GM21526 (cell line): ENCODE measurements around the gene CEACAM21.

Experiments
- ATAC-seq: cut with Tn5 transposase; IDR thresholded peaks from one replicate; pipeline ENCODE4 v1.9.1; 2021; ENCODE audit warnings: moderate library complexity; ENCODE audit not compliant: unreplicated experiment, low FRiP score

Gene CEACAM21

GRCh38 chr19:41575998-41576397 lies at the start of gene CEACAM21:
Gene CEACAM21, plus strand, starts transcription at chr19:41576166. Its CDS starts 109 bp downstream, at chr19:41576275.
- no peak for ATAC-seq

GRCh38 chr19:41527089-41527488 lies 48.9 kb upstream of the CEACAM21 start:
- ATAC-seq, result no peak

DNA sequence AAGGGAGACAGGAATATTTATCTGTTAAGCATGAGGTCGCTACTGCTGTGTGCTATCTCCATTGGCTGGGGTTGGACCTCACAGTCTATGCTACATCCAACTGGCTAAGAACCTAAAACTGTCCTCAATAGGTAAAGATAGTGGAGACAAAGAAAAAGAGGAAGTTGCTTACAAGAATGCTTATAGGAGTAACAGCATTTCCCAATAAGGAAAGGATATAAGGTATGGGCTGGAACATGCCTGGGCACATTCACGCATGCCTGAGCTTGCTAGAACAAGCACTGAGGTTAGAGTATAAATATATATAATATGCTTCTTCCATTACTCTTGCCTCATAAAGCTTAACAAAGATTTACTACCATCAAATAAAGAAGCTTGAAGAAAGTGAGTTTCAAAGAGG lies 47.9 kb upstream of the CEACAM21 start:
- ATAC-seq, result no peak

- ATAC-seq, result no peak
These were observed 46.3 kb upstream of the CEACAM21 start for GRCh38 chr19:41529484-41530183.

DNA sequence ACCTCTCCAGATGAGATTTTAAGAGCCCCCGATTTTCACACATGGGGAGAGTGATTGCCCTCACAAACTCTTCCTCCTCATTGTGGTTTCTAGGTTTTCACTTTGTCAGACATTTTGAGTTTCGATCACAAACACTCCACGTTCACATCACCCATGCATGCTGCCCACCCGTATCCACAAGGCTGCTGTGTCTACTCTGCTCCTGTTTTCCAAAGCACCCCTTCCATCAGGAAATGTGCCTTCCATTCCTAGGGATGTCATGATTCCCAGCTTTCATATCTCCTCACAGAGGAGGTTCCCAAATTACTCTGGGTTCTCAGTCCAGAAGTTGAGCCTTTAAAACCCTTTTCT lies 45.8 kb upstream of the CEACAM21 start:
- ATAC-seq, result no peak

DNA sequence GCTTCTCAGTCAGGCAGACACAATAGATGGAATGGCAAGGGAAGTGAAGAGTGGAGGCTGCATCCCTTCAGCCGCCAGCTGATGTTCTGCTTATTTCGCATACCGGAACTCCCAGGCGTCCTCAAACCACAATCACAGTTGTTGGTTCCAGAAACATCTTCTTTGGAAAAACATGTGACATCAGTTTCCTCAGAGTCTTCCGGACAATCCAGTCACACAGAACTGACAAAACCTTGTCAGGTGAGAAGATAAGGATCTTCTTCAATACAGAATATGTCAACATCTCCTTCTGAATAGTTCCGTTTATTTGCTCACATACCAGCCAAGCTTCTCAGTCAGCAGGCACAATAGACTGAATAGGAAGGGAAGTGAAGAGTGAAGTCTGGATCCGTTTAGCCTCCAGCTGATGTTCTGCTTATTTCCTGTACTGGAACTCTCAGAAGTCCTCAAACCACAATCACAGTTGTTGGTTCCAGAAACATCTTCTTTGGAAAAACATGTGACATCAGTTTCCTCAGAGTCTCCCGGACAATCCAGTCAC lies 45.1 kb upstream of the CEACAM21 start:
- no peak for ATAC-seq

- no peak for ATAC-seq
These were observed 44.3 kb upstream of the CEACAM21 start for GRCh38 chr19:41531438-41532311.

GRCh38 chr19:41532526-41532925 lies 43.4 kb upstream of the CEACAM21 start:
- no peak for ATAC-seq

DNA sequence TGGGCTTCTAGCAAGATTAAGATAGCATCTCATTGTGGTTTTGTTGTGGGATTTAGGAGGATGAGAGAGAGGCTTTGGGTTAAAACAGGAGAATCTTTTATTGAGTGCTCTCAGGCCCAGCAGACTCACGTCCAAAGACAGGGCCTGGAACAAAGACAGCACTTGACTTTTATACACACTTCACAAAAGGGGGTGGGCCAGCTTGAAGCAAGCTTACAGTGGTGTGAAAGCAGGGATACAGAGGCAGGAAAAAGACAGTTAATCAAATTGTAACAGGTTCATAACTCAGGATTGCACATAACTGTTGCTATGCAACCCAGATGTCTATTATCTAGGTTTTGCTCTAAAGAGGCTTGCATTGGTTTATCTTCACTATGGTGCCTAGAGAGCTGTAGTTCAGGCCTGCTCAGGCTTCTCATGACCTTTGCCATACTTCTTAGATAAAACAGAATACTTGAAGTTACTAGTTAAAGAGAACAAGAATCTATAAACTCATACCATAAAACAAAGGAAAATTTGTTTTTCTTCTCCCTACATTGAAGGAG lies 42.2 kb upstream of the CEACAM21 start:
- ATAC-seq, result no peak

- peak; percentile 55 for ATAC-seq
These were observed 40.8 kb upstream of the CEACAM21 start for GRCh38 chr19:41535029-41535622.

GRCh38 chr19:41537789-41538188 lies 38.2 kb upstream of the CEACAM21 start:
- no peak for ATAC-seq

DNA sequence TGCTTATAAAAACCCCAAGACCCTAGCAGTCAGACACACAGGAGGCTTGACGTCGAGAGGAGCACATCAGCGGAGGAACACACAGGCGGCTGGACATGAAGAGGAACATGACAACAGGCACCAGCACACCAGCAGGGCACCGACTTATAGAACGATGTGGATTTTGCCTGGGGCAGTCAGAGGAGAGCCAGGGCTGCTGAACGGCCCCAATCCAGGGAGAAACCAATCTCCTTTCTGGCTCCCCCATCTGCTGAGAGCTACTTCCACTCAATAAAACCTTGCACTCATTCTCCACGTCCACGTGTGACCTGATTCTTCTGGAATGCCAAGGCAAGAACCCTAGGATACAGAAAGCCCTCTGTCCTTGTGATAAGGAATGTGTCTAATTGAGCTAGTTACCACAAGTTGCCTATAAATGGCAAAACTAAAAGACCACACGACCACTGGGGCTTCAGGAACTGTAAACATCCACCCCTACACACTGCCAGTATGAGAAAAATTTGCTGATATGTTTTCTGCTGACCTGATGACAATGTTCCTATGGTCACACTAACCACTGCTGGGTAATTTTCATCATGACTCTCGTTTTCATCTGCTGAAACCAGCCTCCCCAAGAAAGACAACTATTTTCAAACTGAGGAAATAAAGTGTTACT lies 35.8 kb upstream of the CEACAM21 start:
- ATAC-seq, result no peak

DNA sequence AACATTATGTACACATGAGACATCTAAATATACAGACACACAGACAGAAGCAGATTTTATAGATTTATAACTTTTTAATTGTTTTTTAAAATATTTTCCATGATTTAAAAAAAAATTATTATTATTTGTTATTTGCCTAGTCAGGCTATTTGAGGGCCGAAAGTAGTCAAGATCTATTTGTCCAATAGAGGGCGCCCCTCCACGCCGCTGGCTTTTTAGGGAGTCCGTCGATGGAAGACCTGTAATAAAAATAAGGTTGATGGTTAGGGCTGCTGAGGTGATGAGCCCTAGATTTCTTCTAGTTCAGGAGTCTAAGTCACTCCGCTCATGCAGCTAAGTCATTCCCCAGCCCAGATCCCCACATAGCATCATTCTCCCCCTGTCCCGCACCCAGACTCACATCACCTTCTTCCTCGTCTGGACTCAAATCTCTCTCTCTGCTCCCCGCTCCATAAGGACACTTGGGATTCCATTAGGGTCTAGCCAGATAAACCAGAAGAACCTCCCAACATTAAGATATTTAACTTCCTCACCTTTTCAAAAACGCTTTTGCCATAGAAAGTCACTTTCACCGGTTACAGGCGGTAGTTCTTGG lies 33.9 kb upstream of the CEACAM21 start:
- no peak for ATAC-seq

DNA sequence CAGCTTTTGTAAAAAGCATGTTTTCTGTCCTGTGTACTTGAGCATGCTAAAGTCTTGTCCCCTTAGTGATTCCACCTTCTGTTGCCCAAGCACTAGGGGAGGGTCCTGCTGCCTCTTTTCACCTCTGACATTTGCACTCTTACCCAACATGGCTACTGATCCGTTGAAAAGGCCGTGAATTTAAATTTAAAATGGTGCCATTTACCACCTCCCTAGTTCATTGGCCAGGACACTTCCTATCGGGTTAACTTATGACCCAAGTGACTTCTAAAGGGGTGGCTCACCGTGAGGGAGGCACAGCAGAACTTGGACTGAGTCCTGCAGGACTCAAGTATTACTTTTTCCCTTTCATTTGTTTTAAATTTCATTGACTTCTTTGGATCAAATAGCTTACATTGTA lies 33.3 kb upstream of the CEACAM21 start:
- no peak for ATAC-seq

DNA sequence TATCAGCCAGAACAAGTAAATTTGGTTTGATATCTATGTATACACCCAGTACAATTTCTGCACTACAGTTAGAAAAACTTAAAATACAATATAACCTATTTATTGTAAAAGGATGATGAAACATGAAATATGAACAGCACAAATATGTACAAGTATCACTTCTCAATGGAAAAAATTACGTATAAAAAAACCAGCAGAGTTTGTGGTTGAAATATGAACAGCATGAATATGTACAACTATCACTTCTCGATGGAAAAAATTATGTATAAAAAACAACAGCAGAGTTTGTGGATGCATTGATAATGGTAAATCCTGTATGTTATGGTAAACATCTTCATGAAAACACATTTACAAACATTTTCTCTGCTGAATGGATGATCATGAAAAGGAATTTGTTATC lies 32.4 kb upstream of the CEACAM21 start:
- no peak for ATAC-seq

GRCh38 chr19:41545547-41545946 lies 30.4 kb upstream of the CEACAM21 start:
- ATAC-seq, result no peak

- no peak for ATAC-seq
These were observed 29.6 kb upstream of the CEACAM21 start for GRCh38 chr19:41546386-41546789.

DNA sequence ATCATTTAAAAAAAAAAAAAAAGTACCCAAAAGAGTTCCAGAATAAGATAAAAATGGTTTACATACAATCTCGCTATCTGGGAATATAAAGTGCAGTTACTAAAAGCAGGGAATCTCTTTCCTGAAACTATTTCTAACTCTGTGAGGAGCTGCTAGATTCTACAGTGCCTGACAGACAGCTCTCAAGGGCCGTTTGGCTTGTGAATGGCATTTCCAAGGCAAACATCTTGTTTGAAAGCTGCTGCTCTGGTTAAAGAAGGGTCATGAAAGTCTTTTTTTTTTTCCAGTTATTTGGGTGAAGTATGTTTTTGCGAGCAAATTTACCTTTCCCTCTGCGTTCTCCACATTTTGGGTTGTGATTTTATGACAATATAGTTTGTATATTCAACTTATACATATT lies 29.0 kb upstream of the CEACAM21 start:
- no peak for ATAC-seq

DNA sequence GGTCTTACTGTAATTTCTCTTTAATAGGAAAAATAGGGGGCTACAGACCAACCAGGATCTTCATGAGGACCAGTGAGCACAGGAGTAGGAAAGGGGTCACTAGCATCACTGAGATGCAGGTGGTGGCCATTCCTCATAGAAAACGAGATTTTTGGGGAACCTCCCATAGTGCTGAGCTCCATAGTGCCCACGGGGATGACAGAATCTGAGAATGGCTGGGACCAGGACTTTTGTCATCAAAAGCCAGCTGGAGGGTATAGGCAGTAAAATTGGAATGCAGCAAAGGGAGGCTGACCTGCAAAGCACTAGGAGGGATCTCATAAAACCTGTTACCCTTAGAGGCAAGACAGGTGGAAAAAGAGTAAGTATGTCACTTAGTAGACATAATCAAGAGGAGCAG lies 28.4 kb upstream of the CEACAM21 start:
- no peak for ATAC-seq

GRCh38 chr19:41548047-41548446 lies 27.9 kb upstream of the CEACAM21 start:
- no peak for ATAC-seq
